Activated CD8-positive, alpha-beta memory T cell treated with anti-CD3 and anti-CD28 coated beads, Interleukin-2, amount 10 ng/mL, durations not matched to agents 7 days and 5 days (primary cell): ENCODE data around the gene COA1. TPM values are rescaled to one million over a fixed set of nuclear protein-coding genes. Genes with fewer than 3 reads are reported as not detected.

Source experiments
- ATAC-seq: fragments of 150-1000 bp; cut with Tn5 transposase; one replicate; pipeline ENCODE4 v1.10.0; 2021; ENCODE audit warnings: moderate library complexity
- CTCF ChIA-PET: fragments of 350-600 bp; sonication (Branson Sonifier 250); formaldehyde crosslinking; loops from one replicate; lab custom pipeline; 2021; ENCODE audit warnings: antibody characterized with exemption; lab: Charles Lee
- DNase-seq: peaks from one replicate; pipeline ENCODE4 v3.0.0-alpha.2; 2020
- H3K27ac Mint-ChIP-seq: one replicate; pipeline ENCODE4 v1.8.0; 2021; ENCODE audit warnings: mild to moderate bottlenecking, mixed read lengths
- H3K27me3 Mint-ChIP-seq: one replicate; pipeline ENCODE4 v1.8.0; 2021; ENCODE audit warnings: mixed read lengths
- H3K36me3 Mint-ChIP-seq: one replicate; pipeline ENCODE4 v1.8.0; 2021; ENCODE audit warnings: mild to moderate bottlenecking, mixed read lengths
- H3K4me1 Mint-ChIP-seq: one replicate; pipeline ENCODE4 v1.8.0; 2021; ENCODE audit warnings: mixed read lengths
- H3K4me3 Mint-ChIP-seq: one replicate; pipeline ENCODE4 v1.8.0; 2021; ENCODE audit warnings: mild to moderate bottlenecking, moderate library complexity, mixed read lengths
- H3K9me3 Mint-ChIP-seq: one replicate; pipeline ENCODE4 v1.8.0; 2022; ENCODE audit warnings: low read depth, mixed read lengths
- total RNA-seq, 2 experiments: library from RNA; stranded (reverse); gene quantifications; one replicate each; pipeline ENCODE4 v1.2.3, GENCODE V29; 2021

COA1 gene
- total RNA-seq, 2 experiments from 2014 or later = 66.7 to 73.0 TPM

DNA sequence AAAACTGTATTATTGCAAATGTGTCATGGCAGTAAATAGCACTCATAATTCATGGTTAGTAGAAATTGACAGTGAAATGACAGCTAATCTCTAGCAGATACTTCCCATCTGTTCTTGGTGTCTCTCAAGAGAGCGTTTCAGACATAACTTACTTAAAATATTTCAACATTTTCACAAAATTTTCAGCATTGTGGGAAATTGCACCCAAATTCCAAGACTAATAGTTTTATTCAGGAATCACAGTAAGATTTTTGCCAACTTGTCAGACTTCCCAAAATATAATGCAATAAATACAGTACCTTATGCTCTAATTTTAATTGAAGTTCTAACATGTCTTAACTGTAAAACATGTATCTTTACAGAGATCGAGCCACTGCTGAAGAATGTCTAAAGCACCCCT, 105.2 kb downstream of the COA1 start:
- CTCF ChIA-PET = no interaction called here
- Mint-ChIP-seq H3K36me3 (peaks cover 73% of the 10 kb centered on the region), H3K9me3 (no peaks in the 10 kb centered on the region), H3K4me1 (peaks cover 76% of the 10 kb centered on the region), H3K4me3 (no peak overlapping the region), H3K27me3 (no peaks in the 10 kb centered on the region), H3K27ac (peak overlapping the region; percentile 75)
- no peak for ATAC-seq
- no peak for DNase-seq

DNA sequence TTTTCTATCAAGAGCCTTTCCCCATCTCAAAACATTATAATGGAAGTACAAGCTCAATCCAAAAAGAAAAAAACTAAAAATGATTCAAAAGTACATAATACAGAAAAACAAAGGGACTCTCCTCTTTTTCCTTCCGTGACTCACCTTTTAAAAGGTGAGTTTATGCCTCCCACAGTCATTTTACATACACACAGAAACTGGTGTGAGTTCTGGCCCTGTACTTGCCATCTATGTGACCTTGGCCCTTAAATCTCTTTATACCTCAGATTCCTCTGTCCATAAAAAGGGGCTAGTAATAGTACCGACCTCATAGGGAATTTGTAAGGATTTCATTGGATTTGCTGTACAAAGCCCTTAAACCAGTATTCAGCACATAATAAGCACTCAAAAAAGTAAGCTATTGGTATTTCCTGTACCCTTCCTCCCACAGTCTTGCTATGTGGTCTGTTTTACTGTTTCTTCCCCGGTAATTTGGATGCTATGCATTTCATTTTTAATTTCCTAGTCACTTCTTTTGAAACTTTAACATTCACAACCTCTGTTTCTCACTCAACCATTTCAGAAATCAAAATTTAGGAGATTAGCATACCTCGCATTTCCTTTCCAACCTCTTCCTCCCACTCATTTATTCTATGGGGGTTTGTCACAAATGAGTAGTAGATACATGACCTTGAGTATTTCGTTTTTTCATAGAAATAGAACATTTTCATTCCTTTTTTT, 107.4 kb downstream of the COA1 start:
- H3K9me3 Mint-ChIP-seq = no peaks in the 10 kb centered on the region
- ATAC-seq = peak; percentile 21
- H3K4me3 Mint-ChIP-seq = no peak overlapping the region
- H3K4me1 Mint-ChIP-seq = peaks cover 55% of the 10 kb centered on the region
- no peaks in the 10 kb centered on the region for H3K27me3 Mint-ChIP-seq
- peaks cover 52% of the 10 kb centered on the region for H3K36me3 Mint-ChIP-seq
- no peak for DNase-seq
- CTCF ChIA-PET = interaction anchor here (0.8 to 5.4 kb wide), 6 partner anchors 9 to 78 kb away, joined by 3 to 42 read pairs (median 4); partner anchors contain the start of gene STK17A
- peak overlapping the region; percentile 67 for H3K27ac Mint-ChIP-seq

GRCh38 chr7:43619213-43620012, 109.9 kb downstream of the COA1 start:
- ATAC-seq (no peak), DNase-seq (no peak)
- Mint-ChIP-seq H3K4me3 (no peak overlapping the region), H3K9me3 (no peaks in the 10 kb centered on the region), H3K27me3 (no peaks in the 10 kb centered on the region), H3K4me1 (peaks cover 51% of the 10 kb centered on the region), H3K27ac (no peak overlapping the region), H3K36me3 (peaks cover 44% of the 10 kb centered on the region)
- CTCF ChIA-PET = interaction anchor here (0.6 to 5.4 kb wide), 6 partner anchors 10 to 164 kb away, joined by 3 to 42 read pairs (median 4); partner anchors contain the start of gene STK17A

DNA sequence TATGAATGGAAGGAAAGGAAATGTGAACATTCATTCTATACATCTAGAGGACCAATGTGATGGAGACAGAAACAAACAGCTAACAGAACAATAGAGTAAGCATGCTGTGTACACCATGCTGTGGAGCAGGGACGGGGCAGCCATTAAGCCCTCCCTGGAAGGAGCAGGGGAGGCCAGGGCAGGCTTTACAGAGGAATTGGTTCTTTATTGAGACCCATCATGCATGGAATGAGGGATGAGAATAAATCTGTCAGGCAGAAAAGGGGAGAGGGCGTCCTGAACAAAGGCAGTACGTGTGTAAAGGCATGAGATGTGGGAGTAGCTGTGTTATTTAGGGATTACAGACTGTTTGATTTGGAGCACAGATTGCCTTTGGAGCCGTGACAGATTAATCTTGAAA, 111.2 kb downstream of the COA1 start:
- Mint-ChIP-seq H3K4me3 (no peak overlapping the region), H3K36me3 (peaks cover 43% of the 10 kb centered on the region), H3K27me3 (no peaks in the 10 kb centered on the region), H3K27ac (no peak overlapping the region), H3K9me3 (no peaks in the 10 kb centered on the region), H3K4me1 (peaks cover 51% of the 10 kb centered on the region)
- CTCF ChIA-PET = interaction anchor here (0.7 to 7.0 kb wide), 3 partner anchors 31 to 35 kb away, joined by 3 to 42 read pairs (median 41); partner anchors contain the start of gene STK17A
- ATAC-seq (no peak), DNase-seq (no peak)

DNA sequence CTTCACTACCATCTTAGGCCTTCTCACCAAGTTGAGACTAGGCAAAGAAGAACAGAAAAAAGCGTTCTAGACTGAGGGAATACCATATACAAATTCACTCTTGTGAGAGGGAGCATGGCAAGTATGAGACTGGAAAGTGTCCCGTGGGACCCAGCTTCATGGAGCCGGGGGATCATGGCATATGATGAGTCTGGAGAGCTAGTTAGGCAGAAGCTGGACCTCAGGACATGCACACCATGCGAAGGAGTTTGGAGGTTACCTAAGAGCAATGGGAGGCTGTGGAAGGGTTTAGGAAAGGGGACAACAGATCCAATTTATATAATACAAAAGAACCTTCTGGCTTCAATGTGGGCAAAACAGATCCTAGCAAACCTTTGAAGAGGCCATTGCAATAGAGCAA, 112.3 kb downstream of the COA1 start:
- Mint-ChIP-seq H3K4me1 (peaks cover 50% of the 10 kb centered on the region), H3K9me3 (no peaks in the 10 kb centered on the region), H3K36me3 (peaks cover 44% of the 10 kb centered on the region), H3K4me3 (no peak overlapping the region), H3K27me3 (no peaks in the 10 kb centered on the region), H3K27ac (no peak overlapping the region)
- ATAC-seq (no peak), DNase-seq (no peak)
- CTCF ChIA-PET = interaction anchor here (1.2 to 7.0 kb wide), 2 partner anchors 34 to 83 kb away, joined by 3 to 41 read pairs; partner anchors contain the start of gene STK17A

DNA sequence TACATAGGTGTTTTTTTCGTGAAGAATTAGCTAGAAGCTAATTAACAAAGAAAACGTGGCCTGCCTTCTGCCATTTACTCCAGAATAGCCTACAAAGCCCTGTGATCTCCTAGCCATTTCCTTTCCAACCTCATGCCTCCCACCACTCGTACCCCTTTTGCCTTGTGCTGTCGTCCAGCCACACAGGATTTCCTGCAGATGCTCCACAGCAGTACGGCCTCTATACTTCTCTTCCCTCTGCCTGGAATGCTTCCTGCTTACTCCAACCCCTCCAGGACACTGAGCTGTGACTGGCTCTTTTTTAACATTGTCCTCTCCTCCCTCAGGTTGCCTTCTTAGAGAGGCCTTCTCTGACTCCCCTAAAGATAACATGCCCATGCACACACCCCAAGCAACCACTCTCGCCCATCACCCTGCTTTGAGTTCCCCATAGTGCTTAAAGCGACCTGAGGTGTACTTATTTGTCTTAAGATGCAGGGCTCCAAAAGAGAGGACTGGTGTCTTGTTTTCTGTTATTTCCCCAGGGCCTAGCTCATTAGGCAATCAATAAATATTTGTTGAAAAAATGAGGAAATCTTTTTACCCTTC, 113.7 kb downstream of the COA1 start:
- Mint-ChIP-seq H3K27me3 (no peaks in the 10 kb centered on the region), H3K36me3 (peaks cover 41% of the 10 kb centered on the region), H3K27ac (peak overlapping the region; percentile 51), H3K4me1 (peaks cover 49% of the 10 kb centered on the region), H3K9me3 (no peaks in the 10 kb centered on the region), H3K4me3 (no peak overlapping the region)
- ATAC-seq (no peak), DNase-seq (no peak)
- CTCF ChIA-PET = interaction anchor here (1.0 to 7.0 kb wide), 3 partner anchors 32 to 101 kb away, joined by 3 to 41 read pairs (median 3); partner anchors contain the start of gene STK17A

DNA sequence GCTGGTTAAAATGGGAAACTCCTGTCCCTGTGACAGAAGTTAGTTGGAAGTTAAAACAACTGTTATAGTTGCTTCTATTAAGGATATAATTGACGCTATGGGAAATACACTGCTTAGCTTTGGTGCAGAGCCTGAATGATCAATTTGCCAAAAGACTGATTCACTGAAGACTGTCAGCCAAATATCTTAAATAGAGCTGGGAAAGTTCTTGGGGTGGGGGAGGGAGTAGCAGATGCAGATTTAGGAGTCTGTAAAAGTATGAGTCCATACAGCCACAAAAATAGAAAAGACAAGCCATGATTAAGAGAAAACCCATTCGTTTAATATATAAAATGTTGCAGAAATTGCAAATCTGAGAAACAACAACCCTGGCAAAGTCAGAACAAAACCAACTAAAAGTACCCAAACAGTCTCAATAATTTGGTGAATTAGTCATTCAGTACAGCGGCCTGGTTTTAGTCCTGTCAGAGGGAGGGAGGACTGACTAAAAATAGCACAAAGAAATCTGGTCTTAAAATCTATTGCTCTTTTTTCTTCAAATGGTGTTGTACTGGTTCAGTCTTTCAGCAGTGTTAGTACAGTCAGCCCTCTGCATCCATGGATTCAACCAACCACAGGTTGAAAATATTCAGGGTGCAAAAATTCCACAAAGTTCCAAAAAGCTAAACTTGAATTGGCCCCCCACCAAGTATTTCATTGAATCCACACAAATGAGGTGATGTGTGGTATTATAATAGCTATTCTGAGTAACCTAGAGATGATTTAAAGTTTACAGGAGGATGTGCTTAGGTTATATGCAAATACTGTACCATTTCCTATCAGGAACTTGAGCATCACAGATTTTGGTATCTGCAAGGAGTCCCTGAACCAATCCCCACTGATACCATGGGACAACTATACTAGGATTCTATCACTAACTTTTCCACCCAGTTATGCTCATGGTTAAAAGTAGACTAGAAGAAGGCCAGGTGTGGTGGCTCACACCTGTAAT, 116.4 kb downstream of the COA1 start:
- Mint-ChIP-seq H3K27me3 (no peaks in the 10 kb centered on the region), H3K4me3 (no peak overlapping the region), H3K27ac (peak overlapping the region; percentile 88), H3K36me3 (peaks cover 63% of the 10 kb centered on the region), H3K9me3 (no peaks in the 10 kb centered on the region), H3K4me1 (peaks cover 66% of the 10 kb centered on the region)
- ATAC-seq = peak; percentile 82
- CTCF ChIA-PET = interaction anchor here (0.7 to 7.0 kb wide), 7 partner anchors 9 to 108 kb away, joined by 3 to 41 read pairs (median 3); partner anchors contain the start of gene STK17A
- peak; percentile 52 for DNase-seq

- H3K27me3 Mint-ChIP-seq = no peaks in the 10 kb centered on the region
- peaks cover 63% of the 10 kb centered on the region for H3K36me3 Mint-ChIP-seq
- peak overlapping the region; percentile 72 for H3K27ac Mint-ChIP-seq
- ATAC-seq (no peak), DNase-seq (no peak)
- H3K9me3 Mint-ChIP-seq = no peaks in the 10 kb centered on the region
- H3K4me3 Mint-ChIP-seq = no peak overlapping the region
- H3K4me1 Mint-ChIP-seq = peaks cover 68% of the 10 kb centered on the region
- CTCF ChIA-PET = interaction anchor here (0.9 to 7.0 kb wide), 4 partner anchors 17 to 88 kb away, joined by 3 to 41 read pairs (median 8); partner anchors contain the start of gene STK17A
These were observed 117.2 kb downstream of the COA1 start for GRCh38 chr7:43612128-43612527.

DNA sequence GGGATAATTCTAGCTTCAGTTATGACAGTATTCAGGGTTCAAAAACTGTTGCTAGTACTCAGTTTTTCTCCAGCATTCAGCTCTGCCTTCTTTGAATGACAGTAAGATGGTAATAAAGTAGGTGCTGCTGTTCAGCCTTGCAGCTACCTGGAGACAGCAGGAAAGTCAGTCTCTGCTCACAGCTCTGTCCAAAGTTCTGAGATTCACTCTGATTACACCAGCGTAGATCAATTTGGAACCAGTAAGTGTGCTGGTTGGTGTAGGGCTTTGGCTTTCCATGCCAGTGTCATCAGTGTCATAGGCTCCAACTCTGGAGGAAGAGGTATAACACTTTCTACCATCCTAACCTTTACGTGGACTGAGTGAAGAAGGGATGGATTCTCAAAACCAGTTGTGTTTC, 120.2 kb downstream of the COA1 start:
- H3K36me3 Mint-ChIP-seq = peaks cover 67% of the 10 kb centered on the region
- H3K4me1 Mint-ChIP-seq = peaks cover 68% of the 10 kb centered on the region
- H3K9me3 Mint-ChIP-seq = no peaks in the 10 kb centered on the region
- H3K27ac Mint-ChIP-seq = no peak overlapping the region
- DNase-seq = no peak
- CTCF ChIA-PET = interaction anchor here (0.7 to 1.0 kb wide), 2 partner anchors 10 to 14 kb away, joined by 3 to 4 read pairs; no protein-coding TSS in a partner anchor
- H3K4me3 Mint-ChIP-seq = no peak overlapping the region
- no peaks in the 10 kb centered on the region for H3K27me3 Mint-ChIP-seq
- ATAC-seq = no peak

DNA sequence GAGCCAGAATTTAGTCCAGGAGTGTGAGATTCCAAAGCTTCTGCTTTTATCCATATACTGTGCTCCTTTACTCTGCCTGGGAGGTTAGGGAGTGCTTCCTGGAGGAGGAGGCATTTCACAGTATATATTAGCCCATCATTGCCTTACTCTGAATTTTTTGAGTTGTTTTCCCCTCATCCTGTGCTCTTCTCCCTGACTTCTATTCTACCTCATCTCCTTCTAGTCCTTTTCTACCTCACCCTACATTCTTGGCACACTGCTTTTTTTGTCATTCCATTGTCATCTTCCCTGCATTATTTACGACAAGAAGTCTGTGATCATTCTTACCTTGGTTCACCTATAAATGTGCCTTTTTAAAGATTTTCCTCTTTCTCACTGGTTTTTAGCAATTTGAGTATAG, 125.1 kb downstream of the COA1 start:
- ATAC-seq = no peak
- Mint-ChIP-seq H3K27ac (no peak overlapping the region), H3K4me1 (peaks cover 52% of the 10 kb centered on the region), H3K4me3 (no peak overlapping the region), H3K9me3 (no peaks in the 10 kb centered on the region), H3K36me3 (peaks cover 43% of the 10 kb centered on the region), H3K27me3 (no peaks in the 10 kb centered on the region)
- CTCF ChIA-PET = interaction anchor here (1.0 to 3.4 kb wide), 4 partner anchors 9 to 22 kb away, joined by 4 to 15 read pairs (median 4); partner anchors contain the start of gene STK17A
- DNase-seq = no peak

- no peak overlapping the region for H3K4me3 Mint-ChIP-seq
These were observed 127.1 kb downstream of the COA1 start for GRCh38 chr7:43602256-43602655.

DNA sequence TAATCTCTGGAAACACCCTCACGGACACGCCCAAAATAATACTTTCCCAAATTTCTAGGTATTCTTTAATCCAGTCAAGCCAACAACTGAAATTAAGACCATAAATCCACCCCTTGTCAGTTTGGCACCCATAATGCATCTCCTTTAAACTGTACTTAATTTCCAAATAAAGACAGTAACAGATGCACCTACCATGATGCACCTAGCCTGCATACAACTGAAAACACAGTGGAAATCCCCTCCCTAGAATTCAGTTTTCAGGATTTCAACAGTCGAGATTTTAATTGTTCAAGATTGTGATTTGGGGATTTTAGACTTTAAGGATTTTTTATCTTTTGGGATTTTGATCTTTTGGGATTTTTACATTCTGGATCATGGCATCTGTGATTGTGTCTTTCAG, 129.3 kb downstream of the COA1 start:
- ATAC-seq (no peak), DNase-seq (no peak)
- Mint-ChIP-seq H3K9me3 (no peaks in the 10 kb centered on the region), H3K4me3 (no peak overlapping the region), H3K27ac (no peak overlapping the region), H3K4me1 (peaks cover 45% of the 10 kb centered on the region), H3K27me3 (no peaks in the 10 kb centered on the region), H3K36me3 (peaks cover 40% of the 10 kb centered on the region)
- CTCF ChIA-PET = interaction anchor here (0.9 to 1.7 kb wide), 2 partner anchors 9 to 18 kb away, joined by 3 to 7 read pairs; partner anchors contain the start of gene STK17A

More at GRCh38 chr7:43602256-43602655, 127.1 kb downstream of the COA1 start:
- no peak overlapping the region for H3K27ac Mint-ChIP-seq
- no peaks in the 10 kb centered on the region for H3K27me3 Mint-ChIP-seq
- CTCF ChIA-PET = interaction anchor here (1.4 to 1.5 kb wide), 2 partner anchors 19 to 98 kb away, joined by 3 to 5 read pairs; partner anchors contain the start of gene STK17A
- ATAC-seq = no peak
- peaks cover 39% of the 10 kb centered on the region for H3K36me3 Mint-ChIP-seq
- no peaks in the 10 kb centered on the region for H3K9me3 Mint-ChIP-seq
- H3K4me1 Mint-ChIP-seq = peaks cover 45% of the 10 kb centered on the region
- no peak for DNase-seq
